Activated T-helper 9 cell treated with anti-CD3 and anti-CD28 coated beads, Interleukin-2, amount 50 U/mL, for 16 hours (primary cell): ENCODE measurements around the gene SP9.

Source experiments
- DNase-seq: peaks from one replicate; pipeline ENCODE4 v3.0.0-alpha.2; 2020; ENCODE audit warnings: low read depth

SP9 gene

DNA sequence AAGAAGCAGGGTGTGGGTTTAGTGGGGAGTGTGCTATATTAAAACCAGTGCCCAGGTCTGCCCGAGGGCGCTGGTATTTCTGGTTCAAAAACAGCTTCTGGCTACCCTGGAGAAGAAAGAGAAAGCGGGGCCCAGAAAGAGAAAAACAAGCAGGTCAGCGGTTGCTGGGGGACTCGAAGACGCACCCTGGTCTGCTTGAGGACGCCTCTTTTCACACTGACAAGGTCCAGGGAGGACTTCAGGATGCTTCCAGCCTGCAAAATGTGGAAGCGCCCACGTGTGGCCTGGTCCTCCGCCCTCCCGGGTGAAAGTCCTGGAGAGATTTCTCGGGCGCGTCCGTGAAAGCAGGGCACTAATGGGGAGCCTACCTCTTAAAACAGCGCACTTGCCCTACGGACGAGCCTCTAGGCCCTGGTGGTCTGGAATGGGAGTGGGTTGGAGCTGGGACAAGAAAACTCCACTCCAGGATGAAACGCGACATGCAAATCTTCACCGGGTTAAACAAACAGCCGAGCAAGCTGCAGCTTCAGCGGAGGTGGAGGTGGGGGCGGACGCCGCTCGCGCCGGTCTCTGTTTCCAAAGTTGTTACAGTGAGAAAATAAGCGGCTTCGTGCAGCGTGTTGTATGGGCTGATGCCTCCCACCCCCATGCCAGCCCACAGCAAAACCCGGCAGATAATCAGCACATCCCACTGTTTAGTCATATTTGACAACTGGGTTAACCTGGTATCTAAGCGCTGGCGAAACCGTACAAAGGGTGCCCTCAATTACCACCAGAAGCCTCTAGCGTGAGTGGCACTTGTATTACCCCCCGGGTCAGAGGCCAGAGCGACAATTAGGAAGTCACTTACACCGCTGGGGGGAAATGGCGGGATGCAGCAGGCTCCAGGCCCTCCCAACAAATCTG, 1.1 kb upstream of the SP9 start:
- DNase-seq: no peak

DNA sequence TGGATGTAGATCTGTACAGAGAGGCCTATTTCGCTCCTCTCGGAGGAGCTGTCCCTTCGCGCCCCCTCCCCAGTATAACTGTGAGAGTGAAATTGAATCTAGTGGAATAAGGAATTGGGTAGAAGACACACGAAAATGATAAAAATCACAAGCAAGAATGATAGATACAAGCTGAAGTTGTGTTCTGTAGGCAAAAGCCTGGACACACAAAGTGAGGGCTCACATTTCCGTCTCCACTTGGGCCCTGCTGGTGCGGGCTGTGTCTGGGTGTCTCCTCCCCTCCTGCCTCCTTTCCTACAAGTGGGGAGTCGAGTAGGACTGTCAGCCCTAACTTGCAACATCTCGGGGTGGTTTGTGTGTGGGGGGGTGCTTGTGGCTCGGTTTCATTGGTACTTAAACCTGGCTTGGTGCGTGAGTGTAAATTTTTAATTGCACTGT, 457 bp upstream of the SP9 start:
- no peak for DNase-seq

DNA sequence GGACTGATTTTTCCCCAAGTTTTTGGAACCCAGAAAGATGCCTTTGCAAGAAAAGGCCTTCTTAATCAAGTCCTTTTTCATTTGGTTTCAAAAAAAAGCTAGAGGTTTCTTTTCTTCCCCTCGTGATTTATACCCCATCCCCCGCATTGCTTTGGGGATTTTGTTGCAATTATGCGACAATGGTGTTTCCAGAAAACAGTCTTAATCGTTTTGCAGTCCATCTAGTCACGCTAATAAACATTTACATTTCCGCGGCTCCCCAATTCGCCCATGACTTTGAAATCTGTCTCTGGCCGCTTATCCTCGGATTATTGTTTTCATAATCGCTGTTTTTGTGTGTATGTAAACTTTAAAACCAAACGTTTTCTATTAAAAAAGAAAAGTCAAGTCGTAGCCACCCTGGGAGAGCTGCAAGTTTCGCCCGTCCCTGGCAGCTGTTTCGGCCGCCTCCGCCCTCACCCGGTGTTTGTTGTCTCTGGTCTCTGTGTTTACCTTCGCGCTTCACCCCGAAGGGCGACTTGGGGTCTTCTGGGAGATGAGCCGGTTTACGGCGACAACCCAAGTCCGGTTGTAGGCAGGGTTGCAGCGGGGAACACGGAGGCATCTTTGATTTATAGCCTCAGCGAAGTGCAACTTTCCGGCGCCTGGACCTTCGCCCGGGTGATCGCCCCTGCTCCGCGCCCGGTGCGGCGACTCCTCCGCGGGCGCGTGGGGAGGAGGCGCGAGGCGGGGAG, 667 bp downstream of the SP9 start:
- DNase-seq: no peak

DNA sequence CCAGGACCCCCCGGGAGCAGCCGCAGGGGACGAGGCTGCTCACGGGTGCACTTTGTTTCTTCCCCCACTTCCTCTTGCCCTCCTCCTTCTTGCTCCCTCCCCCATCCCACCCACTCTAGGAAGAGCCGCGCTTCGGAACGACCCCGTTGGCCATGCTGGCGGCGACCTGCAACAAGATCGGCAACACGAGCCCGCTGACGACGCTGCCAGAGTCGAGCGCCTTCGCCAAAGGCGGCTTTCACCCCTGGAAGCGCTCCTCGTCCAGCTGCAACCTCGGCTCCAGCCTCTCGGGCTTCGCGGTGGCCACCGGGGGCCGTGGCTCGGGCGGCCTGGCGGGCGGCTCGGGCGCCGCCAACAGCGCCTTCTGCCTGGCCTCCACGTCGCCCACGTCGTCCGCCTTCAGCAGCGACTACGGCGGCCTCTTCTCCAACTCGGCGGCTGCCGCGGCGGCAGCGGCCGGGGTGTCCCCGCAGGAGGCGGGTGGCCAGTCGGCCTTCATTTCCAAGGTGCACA, 1.3 kb downstream of the SP9 start:
- DNase-seq: no peak

DNA sequence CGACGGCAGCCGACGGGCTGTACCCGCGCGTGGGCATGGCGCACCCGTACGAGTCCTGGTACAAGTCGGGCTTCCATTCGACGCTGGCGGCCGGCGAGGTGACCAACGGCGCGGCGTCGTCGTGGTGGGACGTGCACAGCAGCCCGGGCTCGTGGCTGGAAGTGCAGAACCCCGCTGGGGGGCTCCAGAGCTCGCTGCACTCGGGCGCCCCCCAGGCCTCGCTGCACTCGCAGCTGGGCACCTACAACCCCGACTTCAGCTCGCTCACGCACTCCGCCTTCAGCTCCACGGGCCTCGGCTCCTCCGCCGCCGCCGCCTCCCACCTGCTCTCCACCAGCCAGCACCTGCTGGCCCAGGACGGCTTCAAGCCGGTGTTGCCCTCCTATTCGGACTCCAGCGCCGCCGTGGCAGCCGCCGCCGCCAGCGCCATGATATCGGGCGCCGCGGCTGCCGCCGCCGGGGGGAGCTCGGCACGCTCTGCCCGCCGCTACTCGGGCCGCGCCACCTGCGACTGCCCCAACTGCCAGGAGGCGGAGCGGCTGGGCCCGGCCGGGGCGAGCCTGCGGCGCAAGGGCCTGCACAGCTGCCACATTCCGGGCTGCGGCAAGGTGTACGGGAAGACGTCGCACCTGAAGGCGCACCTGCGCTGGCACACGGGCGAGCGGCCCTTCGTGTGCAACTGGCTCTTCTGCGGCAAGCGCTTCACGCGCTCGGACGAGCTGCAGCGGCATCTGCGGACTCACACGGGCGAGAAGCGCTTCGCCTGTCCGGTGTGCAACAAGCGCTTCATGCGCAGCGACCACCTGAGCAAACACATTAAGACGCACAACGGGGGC, 2.0 kb downstream of the SP9 start:
- no peak for DNase-seq

DNA sequence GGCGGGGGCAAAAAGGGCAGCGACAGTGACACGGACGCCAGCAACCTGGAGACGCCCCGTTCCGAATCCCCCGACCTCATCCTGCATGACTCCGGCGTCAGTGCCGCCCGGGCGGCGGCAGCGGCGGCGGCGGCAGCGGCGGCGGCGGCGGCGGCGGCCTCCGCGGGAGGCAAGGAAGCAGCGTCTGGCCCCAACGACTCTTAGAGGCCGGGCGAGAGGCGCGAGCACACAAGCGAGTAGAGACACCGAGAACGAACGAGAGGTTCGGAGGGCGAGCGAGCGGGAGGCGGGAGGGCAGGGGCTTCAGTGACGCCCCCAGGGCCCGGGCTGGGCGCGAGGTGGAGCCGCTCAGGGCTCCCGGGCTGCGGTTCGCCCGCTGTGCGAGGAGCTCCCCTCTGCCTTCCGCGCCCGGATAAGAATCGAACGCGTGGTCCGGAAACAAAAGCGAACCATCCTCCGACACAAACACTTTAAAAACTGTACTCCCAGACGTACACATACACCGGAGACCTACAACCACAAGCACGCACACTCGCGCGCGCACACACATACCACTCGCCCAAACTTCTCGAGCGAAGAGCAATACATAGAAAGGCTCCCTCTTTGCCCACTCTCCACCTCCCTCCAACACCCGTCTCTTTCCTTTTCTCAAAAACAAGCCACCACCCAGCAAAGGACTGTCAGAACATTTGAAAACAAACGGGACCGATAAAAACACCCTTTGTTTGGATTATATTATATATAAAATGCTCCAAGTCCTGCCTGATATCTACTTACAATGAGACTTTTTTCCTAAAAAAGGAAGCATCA, 2.8 kb downstream of the SP9 start:
- DNase-seq: no peak

DNA sequence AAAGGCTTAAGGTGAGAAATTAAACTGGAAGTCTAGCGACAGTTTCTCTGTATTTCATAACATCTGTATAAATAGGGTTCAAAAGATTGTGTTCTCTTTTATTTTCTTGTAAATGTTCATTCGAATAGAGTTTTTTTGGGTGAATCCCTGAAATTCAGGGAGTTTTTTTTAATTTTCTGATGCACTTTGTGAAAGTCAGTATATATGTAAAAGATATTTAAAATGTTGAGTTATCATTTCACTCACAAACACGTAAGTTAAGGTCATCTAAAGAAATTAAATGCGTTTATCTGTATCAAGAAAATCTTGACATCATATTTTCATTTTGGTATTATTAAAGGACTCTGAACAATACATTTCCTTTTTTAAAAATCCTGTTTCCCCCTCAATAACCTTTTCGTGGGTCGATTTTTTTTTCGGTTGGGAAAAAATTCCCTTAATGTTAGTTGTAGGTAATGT, 3.4 kb downstream of the SP9 start:
- no peak for DNase-seq

DNA sequence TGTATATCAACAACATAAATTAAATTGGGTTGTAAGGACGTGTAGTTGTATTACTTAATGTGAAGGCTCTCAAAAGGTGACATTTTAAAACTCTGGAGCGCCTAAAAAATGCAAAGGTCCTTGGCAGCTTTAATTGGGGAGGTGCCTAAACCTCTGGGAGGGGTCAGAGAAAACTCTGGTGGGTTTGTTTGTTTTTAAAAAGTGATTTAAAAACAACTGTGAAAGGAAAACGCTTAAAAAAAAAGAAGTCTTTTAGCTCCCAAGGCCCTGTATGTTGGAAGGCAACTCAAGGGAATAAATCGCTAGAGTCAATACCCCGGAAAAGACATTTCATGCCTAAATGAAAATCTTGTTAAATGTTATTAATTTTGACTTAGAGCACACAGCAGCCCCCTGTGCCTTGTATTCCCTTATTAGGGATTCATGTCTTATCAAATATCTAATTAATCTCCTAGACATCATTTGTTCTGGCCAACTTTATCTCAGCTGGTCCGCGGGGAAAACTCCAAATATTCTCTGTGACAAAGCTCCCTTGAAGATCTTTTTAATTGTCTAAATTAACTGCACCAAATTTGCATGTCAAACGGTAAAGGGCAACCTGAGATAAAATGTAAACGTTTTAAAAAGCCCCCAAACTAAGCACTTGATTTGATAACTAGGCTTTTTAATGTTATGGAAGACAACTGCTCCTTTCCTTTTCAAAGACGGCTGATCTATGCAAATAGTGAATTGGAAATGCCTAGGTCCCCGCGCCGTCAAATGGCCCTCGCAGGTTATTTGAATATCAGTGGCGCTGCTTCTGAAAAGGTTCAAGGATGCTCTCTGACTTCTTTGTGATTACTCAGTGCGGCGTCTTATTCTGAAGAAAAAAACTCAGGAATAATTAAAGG, 4.2 kb downstream of the SP9 start:
- DNase-seq: no peak

DNA sequence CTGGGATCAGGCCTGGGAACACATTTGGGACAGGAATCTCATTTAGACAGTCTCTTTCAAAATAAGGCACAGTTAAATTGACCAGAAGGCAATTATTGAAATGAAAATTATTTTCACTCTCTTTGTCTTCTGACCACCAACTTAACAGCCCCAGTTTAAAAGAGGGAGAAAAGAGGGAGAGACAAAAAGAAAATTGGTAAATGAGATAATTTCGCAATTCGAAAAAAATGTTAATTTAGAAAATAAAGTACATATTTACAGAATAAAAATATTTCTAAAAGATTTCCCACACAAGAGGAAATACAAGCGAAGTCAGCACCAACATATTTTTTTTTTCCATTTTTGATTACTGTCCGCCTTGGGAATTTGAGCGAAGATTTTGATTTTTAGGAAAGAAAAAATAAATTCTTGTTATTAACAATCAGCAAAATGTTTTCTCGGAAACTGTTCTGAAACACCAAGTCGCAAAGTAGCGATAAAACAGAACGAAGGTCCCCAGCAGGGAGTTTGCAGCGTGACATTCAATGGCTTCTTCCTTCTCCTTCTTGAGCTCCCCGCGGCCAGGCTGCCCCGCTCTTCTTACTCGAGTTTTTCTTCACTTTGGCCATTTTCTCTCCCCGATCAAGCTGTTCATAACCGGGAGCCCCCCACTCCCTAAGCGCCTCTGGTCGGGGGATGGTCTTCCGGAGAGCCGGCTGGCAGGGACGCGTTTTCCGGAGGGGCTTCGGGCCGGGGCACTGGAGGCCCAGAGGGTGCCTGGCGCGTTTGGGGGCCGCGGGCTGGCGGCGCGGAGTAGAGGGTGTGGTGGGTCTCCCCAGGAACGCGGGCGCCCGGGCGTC, 5.0 kb downstream of the SP9 start:
- DNase-seq: no peak

DNA sequence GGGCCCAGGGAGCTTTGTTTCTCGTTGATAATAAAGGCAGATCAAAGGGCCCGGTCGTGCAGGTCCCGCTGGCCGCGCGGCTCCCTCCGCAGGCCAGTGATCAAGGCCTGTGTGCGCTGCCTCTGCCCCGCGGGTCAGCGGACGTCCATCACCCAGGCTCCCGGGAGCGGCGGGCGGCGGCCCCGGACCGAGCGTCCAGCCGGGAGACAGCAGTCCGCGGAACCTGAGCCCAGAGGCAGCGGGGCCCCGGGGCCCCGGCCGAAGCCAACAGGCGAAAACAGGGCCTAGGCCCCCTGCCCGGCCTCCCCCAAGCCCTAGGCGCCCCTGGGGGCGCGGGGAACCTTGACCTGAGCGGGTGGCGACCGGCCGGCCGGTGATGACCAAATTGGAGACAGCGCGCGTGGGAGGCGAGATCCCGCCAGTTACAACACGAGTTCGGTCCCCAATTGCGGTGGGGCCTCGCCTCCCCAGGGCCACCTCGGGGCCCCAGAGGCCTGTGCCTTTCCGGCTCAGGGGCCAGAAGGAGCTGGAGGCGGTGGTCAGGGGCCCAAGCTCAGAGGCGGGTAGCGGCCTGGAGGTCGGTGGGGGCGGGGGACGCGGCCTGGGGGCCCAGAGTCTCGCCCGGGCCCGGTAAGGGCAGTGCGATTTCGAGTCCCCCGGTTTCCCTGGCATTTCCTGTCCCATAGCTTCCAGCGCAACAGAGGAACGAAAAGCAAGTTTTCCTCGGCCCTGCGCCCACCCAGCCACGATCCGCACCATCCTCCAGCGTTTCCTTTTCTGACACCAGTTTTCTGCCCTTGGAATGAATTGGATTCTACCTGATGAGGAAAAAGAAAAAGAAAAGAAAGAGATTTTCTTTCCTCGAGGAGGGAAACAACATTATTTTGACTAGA, 5.9 kb downstream of the SP9 start:
- no peak for DNase-seq

DNA sequence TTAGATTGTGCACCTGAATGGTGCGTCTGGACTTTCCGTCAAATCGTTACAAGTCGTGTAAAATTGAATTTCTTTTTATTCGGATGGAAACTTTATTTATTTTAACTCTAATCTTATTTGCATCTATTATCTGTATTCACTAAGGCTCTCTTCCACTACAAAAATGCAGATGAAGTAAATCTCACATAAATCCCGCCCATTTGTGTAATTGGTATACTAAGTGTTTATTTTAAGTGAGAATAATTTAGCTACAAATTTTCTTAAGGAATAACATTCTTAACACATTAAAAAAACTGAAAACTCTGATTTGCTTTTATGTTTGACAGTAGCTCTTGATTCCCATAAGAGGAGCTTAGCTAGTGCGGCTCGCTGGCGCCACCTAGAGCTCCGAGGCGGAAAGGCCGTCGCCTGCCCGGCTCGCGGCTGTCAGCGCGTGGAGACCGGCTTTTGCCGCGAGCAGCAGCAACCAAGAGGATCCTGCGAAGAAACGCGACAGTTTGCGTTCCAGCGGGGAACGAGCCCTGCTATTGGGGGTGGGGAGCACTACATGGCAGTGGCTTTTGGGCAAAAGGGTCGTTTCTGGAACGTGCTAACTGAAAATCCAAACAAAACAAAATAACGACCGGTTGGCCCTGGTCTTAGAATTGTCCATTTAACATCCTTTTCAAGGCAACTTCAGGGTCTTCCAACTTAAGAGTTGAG, 6.7 kb downstream of the SP9 start:
- DNase-seq: peak; percentile 80

DNA sequence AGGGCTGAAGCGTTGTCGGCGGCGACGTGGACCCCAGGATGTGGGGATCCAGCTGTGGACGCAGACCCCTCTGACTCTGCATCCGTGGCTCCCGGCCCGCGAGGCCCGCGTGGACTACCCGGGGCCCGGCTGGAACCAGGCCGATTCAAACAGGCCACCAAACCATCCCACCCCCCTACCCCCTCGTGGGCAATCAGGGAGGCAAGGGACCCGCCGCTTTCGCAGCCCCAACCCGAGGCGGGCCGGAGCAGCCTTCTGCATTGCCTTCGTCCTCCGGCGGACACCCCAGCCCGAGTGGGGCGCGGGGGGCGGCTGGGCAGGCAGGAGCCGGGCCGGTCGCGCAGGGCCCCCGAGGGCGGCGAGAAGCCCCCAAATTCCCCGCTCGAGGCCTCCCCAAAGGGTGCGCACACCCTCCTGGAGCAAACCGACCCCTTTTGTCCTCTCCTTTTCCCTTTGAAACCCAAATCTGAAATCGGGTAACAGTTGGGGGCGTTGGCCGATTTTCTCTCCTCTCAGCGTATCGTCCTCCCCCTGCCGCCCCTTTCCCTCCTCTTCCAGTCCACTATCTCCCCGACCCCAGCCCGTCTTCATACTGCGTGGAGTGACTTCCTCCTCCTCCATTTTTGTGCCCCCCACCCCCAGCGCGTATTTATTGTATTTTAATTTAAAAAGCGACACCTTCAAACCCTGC, 7.4 kb downstream of the SP9 start:
- DNase-seq: no peak

DNA sequence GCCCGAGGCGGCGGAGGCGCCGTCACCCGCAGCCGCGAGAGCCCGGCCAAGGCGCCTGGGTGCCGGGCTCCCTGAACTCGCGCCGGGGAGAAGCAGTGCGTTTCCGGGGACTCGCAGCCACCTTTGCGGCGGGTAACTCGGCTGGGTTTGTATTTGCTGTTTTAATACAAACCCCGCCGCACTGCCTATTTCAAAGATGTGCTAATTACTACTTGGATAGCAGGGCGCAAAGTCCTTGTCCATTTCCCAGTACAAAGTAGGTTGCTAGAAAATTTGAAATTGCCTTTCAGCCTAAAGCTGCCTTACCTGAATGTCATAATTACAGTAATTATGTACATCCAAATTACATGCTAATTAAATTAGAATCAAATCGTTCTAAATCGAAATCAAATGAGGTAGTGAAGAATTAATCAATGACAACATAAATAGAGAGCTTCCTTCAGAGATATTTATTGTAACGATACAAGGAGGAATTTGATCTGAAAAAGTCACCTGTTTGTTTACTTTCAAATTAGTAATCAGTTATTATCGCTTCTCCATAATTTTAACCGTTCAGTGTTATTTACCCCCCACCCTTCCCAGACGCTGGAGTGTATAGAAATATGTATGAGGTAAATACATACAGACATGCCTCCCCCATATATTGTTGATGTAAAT, 8.1 kb downstream of the SP9 start:
- no peak for DNase-seq

DNA sequence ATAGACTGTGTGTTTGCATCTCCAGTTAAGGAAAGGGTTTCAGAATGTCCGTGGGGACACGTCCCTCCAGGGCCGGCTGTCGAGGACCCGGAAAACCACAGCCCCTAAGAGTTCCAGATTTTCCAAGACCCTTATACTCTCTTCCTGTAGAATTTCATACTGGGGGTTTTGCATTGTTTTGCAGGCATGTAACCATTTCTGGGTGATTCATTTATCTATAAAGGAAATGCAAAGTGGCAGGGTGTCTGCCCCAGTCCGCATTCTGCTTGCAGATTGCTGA, 8.5 kb downstream of the SP9 start:
- DNase-seq: no peak

DNA sequence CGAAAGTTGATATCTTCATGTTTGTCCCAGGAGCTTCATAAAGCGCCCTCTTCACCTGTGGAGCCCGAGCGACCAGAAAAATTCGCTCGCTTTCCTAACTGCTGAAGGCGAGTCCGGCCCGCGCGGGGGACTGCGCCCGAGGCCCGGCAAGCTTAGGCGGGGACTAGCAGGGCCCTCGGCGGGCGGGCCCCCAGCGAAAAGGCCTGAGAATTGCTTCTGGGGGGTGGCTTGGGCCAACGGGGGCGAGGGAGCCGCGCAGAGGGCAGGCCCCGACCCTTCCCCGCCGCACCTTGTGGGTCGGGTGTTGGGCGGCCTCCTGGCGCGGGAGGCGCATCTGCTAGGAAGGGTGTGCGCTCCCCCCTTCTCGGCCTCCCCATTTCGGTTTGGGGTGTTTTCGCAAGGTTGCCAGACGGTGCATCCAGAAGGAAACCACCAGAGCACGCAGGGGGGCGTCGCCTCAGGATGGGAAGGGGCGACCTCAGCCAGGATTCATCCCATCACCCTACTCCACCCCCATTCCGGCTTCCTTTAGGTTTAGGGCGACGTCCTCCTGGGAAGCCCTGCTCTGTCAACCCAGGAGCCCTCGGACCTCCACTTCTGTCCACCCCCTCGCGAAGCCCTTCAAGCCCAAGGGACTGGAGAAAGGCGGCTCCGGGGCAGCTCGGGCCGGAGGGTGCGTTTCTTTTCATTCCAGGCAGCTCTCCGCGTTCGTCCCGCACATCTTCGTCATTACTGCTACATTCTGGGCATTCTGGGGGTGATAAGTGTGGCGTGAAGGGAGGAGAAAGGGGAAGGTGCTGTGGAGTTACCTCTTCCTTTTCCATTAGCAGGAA, 9.1 kb downstream of the SP9 start:
- no peak for DNase-seq
